ENCODE data around the gene CASQ2.

GRCh38 chr1:115661157-115661556 is 107.4 kb downstream of the CASQ2 start:
- TF ChIP-seq, protein P1, sequence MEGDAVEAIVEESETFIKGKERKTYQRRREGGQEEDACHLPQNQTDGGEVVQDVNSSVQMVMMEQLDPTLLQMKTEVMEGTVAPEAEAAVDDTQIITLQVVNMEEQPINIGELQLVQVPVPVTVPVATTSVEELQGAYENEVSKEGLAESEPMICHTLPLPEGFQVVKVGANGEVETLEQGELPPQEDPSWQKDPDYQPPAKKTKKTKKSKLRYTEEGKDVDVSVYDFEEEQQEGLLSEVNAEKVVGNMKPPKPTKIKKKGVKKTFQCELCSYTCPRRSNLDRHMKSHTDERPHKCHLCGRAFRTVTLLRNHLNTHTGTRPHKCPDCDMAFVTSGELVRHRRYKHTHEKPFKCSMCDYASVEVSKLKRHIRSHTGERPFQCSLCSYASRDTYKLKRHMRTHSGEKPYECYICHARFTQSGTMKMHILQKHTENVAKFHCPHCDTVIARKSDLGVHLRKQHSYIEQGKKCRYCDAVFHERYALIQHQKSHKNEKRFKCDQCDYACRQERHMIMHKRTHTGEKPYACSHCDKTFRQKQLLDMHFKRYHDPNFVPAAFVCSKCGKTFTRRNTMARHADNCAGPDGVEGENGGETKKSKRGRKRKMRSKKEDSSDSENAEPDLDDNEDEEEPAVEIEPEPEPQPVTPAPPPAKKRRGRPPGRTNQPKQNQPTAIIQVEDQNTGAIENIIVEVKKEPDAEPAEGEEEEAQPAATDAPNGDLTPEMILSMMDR (IDR thresholded peaks at IDR 0.05; ENCODE audit: low read depth, low read length, poor library complexity, severe bottlenecking): no peak
- TF ChIP-seq EZH2phosphoT487 (IDR thresholded peaks at IDR 0.05; ENCODE audit: borderline replicate concordance, low read length): no peak

All from DOHH2 (cell line).